ENCODE data around the gene SLC6A3. TPM values are rescaled to one million over a fixed set of nuclear protein-coding genes. Genes with fewer than 3 reads are reported as not detected.
A peak's percentile ranks its signal among the peaks of the same experiment; 100 is the strongest.
"Not testable (repeated sequence)": the region's sequence is repeated elsewhere in the genome, so short reads cannot be mapped to it uniquely, and the experiment has no call there.

Gene SLC6A3
- total and polyA plus RNA-seq, 9 of the 15 experiments (the other 6 are each of a cell fraction or from before 2014, with no cell fraction given): not detected

- TF ChIP-seq ZNF561 (CRISPR knock-in tag; conservative IDR thresholded peaks at IDR 0.05): no peak
- no peak for TF ChIP-seq BCOR (IDR thresholded peaks at IDR 0.05)
- TF ChIP-seq MCM2 (IDR thresholded peaks at IDR 0.05; ENCODE audit: low read depth): no peak
- no peak for TF ChIP-seq POLR2H (tag; IDR thresholded peaks at IDR 0.05; ENCODE audit: low read depth)
- TF ChIP-seq MTA3 (IDR thresholded peaks at IDR 0.05; ENCODE audit: borderline replicate concordance): no peak
- no peak for TF ChIP-seq RBM34 (IDR thresholded peaks at IDR 0.05; ENCODE audit: borderline replicate concordance, insufficient read depth, low read length)
Observed at GRCh38 chr5:1423901-1424603, 21.2 kb downstream of the SLC6A3 start (continued).

GRCh38 chr5:1422522-1422921 is 22.7 kb downstream of the SLC6A3 start:
- H3K4me2 ChIP-seq (ENCODE audit: insufficient read depth, low read length); H3K27me3 ChIP-seq (ENCODE audit: control insufficient read depth in 2 of 2, insufficient read depth in 2 of 2, low read length in 2 of 2); H3K9me1 ChIP-seq (ENCODE audit: control insufficient read depth, insufficient read depth, low read length); H3K9ac ChIP-seq (ENCODE audit: insufficient read depth in 1 of 2, low read depth in 2 of 2, low read length in 2 of 2); in situ Hi-C loops (cut with MboI); POLR2A ChIA-PET; H3K4me3 ChIP-seq; H2AFZ ChIP-seq (ENCODE audit: low read depth, low read length); H3K9me3 ChIP-seq (replicated peaks; ENCODE audit: control insufficient read depth, insufficient read depth, low read depth, low read length); H3K36me3 ChIP-seq (ENCODE audit: control insufficient read depth, insufficient read depth, low read length); DNase-seq (ENCODE audit: extremely low read depth in 1 of 4, low spot score in 3 of 4); CTCF ChIA-PET (ENCODE audit: low intra/inter-chr PET ratio); H3K27ac ChIP-seq (ENCODE audit: extremely low read depth, low read depth, low read length); H3K79me2 ChIP-seq (ENCODE audit: control insufficient read depth, insufficient read depth, low read length); intact Hi-C loops (cut with micrococcal nuclease); H3K4me1 ChIP-seq (replicated peaks in 1 of 2; ENCODE audit: control insufficient read depth in 2 of 2, insufficient read depth in 2 of 2, low read length in 2 of 2); BruUV-seq (replicated peaks); H4K20me1 ChIP-seq (replicated peaks; ENCODE audit: control insufficient read depth, insufficient read depth, low read length); ATAC-seq; FAIRE-seq: not testable (repeated sequence)
- TF ChIP-seq HNRNPL (IDR thresholded peaks at IDR 0.05; ENCODE audit: low read depth, low read length): peak; percentile 98
- 2% methylated on average over 10 of the region's 13 CpGs for WGBS (ENCODE audit: insufficient coverage, low coverage, missing lambda C conversion rate)
